GM13977 (cell line): ENCODE results near the gene MYOZ3.
A peak's percentile ranks its signal among the peaks of the same experiment; 100 is the strongest.

Experiments used
- DNase-seq: peaks from one replicate; pipeline ENCODE4 v3.0.0; 2012; ENCODE audit warnings: low spot score
- in situ Hi-C: fragments of 300-500 bp; cut with MboI; formaldehyde crosslinking; loops from one replicate; pipeline ENCODE4 v1.12.0; 2022; ENCODE audit warnings: low sequenced_read_pairs, low pct_unique_long_range_greater_than_20kb, mixed read lengths, inconsistent platforms; ENCODE audit not compliant: unreplicated experiment
- TF ChIP-seq, protein P1 (sequence below): IDR thresholded peaks from 2 replicates; pipeline ENCODE4 v1.5.1; 2012; ENCODE audit warnings: mild to moderate bottlenecking, control low read depth; ENCODE audit not compliant: insufficient read depth; ENCODE audit errors: extremely low read depth, missing control alignments

MYOZ3 gene

DNA sequence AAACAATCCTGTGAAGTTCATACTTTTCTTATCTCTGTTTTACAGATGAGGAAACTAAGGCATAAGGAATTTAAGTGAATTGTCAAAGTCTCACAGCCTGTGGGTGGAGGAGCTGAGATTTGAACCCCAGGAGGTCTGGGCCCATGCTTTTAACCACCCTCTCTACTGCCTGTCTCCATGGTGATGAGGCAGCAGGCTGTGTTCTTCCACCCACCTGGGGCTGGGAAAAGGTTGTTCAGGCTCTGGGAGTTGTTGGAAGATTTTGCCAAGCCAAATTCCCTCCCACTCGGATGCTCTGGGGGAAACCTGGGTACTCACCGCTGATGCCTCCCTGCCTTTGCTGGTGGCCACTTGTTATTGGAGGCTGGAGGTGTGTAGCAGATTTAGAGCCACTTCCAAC is 38.9 kb upstream of the MYOZ3 start:
- DNase-seq = no peak
- TF ChIP-seq, protein P1, sequence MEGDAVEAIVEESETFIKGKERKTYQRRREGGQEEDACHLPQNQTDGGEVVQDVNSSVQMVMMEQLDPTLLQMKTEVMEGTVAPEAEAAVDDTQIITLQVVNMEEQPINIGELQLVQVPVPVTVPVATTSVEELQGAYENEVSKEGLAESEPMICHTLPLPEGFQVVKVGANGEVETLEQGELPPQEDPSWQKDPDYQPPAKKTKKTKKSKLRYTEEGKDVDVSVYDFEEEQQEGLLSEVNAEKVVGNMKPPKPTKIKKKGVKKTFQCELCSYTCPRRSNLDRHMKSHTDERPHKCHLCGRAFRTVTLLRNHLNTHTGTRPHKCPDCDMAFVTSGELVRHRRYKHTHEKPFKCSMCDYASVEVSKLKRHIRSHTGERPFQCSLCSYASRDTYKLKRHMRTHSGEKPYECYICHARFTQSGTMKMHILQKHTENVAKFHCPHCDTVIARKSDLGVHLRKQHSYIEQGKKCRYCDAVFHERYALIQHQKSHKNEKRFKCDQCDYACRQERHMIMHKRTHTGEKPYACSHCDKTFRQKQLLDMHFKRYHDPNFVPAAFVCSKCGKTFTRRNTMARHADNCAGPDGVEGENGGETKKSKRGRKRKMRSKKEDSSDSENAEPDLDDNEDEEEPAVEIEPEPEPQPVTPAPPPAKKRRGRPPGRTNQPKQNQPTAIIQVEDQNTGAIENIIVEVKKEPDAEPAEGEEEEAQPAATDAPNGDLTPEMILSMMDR = no peak
- in situ Hi-C loops = no loop called here

DNA sequence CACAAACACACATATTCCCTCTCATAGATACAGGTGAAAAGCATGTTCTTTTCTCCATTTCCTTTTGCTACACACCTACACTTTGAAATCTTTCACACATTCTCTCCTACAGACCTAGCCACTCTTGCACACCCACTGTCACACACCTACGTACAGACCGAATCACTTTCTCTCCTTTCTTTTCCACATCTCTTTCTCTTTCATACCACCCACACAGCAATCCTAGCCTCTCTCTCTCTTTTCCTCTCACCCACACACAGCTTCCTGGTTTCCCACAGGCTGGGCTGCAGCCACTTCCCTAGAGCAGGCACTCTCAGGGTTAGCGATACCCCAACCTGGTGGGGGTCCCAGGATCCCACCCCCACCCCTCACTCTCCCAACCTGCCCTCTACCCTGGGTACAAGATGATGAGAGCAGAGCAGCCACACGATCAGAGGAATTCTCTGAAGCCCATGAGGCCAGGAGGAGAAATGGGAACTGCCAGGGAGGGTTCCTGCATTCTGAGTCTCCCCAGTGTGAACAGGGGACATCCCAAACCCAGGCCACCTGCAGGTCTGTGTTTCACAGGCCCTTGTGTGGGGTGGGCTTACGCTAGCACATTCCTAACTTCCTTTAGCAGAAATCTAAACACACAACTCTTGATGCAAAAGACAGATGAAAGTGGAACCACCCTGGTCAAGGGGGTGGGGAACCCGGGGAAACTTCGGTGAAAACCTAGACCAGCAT is 37.7 kb upstream of the MYOZ3 start:
- in situ Hi-C loops = no loop called here
- peak; percentile 78 for DNase-seq
- TF ChIP-seq, protein P1 = no peak

DNA sequence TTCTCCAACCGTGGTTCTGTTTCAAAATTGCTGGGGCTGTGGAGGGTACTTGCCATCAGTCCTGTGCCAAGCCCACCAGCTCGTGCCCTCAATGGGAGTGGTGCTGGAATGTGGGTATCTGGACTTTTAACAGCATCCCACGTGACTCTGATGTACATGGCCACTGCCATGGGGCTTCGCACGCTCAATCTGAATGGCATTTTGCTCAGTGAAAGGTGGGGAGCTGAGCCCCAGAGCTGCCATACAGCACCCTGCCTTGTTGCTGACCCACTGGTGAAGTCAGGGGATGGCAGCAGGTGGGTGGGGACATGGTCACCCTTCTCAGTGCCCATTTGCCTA is 37.2 kb upstream of the MYOZ3 start:
- TF ChIP-seq, protein P1 = no peak
- DNase-seq = no peak
- in situ Hi-C loops = no loop called here

DNA sequence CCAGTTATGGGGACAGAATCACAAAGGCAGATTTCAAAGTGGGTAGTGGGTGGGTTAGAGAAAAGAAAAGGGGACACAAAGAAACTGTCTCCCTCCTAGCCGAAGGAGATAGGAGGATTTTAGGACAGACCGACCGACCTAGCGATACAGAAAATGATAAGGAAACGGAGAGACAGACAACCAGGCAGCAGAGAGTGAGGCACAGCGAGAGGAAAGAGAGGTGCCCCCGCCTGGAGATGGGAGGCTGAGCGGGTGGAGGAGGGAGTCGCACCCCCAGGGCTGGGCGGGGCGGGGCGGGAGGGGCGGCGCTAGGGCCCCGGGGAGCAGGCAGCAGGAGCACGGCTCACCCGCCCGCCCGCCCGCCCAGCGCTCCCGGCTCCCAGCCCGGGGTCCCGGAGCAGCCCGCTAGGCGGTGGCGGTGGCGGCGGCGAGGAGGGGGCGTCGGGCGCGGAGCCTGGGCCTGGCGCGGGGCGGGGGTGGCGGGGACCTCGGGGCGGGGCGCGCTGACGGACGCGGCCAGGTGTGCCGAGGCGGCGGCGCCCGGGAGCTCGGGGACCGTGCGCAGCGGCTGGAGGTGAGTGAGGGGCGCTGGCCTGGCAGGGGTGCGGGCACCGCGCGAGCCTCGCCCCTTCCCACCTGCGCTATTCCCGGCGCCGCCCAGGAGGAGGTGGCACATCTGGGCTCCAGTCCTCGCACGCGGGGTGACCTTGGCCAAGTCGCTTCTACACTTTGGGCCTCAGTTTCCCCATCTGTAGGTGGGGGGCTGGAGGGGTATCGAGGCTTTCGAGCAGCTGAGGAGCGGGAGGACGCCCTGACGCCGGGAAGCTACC is 36.5 kb upstream of the MYOZ3 start:
- peak; percentile 87 for DNase-seq
- TF ChIP-seq, protein P1 = no peak

DNA sequence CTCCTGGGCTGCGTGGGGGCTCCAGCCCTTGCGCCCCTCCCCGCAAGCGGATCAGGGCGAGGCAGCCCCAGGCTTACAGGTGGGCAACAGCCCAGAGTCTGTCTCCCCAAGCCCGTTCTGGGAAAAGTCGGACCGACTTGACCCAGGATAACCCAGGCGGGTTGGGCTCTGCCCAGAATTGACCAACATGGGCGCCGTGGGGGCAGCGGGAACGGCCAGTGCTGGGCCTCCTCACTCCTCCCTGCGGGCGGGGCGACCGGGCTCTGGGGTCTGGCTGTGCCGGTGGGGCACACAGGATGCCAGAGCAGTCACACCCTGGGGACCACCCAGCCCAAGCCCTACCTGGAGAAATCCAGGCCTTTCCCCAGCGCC is 35.9 kb upstream of the MYOZ3 start:
- no peak for DNase-seq
- in situ Hi-C loops = no loop called here
- TF ChIP-seq, protein P1 = no peak

More for the DNA sequence above, 36.5 kb upstream of the MYOZ3 start:
- in situ Hi-C loops = no loop called here

DNA sequence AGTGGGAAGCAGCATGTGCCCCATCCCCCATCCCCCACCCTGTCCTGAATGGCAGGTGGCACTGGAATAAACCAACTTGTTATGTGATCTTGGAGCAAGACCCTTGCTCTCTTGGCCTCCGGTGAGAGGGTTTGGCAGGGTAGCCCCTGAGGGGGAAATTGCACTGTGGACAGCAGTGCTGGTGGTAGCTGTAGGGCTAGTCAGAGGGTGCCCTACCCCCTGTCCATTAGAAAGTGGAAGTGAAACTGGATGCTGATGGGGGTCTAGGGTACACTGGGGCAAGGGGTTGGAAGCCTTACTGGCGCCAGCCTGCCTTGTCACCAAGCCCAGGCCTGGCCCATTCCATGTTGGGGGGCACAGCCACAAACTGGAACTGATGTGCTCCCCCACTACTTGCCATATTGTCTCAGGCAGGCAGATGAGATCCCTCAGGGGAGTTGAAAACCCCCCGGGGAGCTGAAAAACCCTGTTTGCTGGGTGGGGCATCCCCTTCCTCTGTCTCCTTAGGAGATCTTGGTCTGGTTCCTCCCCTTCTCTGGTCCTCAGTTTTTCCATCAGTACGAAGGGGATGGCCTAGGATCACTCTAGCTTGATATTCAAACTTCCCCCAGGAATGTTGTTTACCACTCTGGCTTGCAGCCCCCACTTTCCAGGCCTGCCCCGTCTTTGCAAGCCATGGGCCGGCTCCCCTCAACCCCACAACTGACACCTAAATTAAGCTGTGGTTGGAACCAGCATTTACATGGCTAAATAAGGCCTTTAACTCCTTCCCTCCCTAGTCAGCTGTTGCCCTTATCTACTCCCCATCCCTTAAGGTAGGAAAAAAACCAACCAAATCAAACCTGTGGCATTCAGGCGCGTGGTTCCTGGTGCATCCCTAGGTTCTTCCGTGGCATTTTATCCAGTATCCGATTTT is 35.0 kb upstream of the MYOZ3 start:
- in situ Hi-C loops = no loop called here
- DNase-seq = peak; percentile 89
- TF ChIP-seq, protein P1 = no peak
